ENCODE data around the gene NRF1. TPM values are rescaled to one million over a fixed set of nuclear protein-coding genes. Genes with fewer than 3 reads are reported as not detected.

NRF1 gene
- total RNA-seq, 1 donor from 2014 or later = 25.6 TPM

- Mint-ChIP-seq H3K9me3 (no peaks in the 10 kb centered on the region), H3K4me3 (no peak overlapping the region), H3K27ac (no peak overlapping the region), H3K4me1 (ENCODE audit: unreplicated experiment) (no peaks in the 10 kb centered on the region), H3K36me3 (peaks cover 14% of the 10 kb centered on the region), H3K27me3 (no peaks in the 10 kb centered on the region)
- TF ChIP-seq CTCF (conservative IDR thresholded peaks at IDR 0.05) = no peak
- no peak for DNase-seq (ENCODE audit: extremely low spot score, unreplicated experiment)
These were observed 73.3 kb downstream of the NRF1 start for GRCh38 chr7:129684777-129685176.

DNA sequence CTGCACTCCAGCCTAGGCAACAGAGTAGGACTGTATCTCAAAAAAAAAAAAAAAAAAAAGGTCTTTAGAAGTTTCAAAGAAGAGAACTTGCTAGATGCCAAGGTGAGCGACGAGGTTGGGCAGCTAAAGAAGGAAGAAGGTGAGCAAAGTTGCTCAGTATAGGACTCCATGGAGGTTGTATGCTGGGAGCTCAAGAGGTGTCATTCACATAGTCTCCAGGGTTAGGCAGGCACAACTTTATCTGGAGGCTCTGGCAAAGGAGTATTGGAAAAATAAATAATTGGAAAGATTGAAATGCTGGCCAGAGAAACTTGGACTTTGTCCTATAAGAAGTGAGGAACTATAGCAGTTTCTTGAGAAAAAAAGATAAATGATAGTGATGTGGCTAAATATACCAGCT is 74.5 kb downstream of the NRF1 start:
- no peaks in the 10 kb centered on the region for H3K9me3 Mint-ChIP-seq
- H3K27me3 Mint-ChIP-seq = no peaks in the 10 kb centered on the region
- no peaks in the 10 kb centered on the region for H3K4me1 Mint-ChIP-seq (ENCODE audit: unreplicated experiment)
- H3K36me3 Mint-ChIP-seq = peaks cover 11% of the 10 kb centered on the region
- no peak overlapping the region for H3K4me3 Mint-ChIP-seq
- no peak for TF ChIP-seq CTCF (conservative IDR thresholded peaks at IDR 0.05)
- no peak for DNase-seq (ENCODE audit: extremely low spot score, unreplicated experiment)
- H3K27ac Mint-ChIP-seq = no peak overlapping the region

- H3K9me3 Mint-ChIP-seq = no peaks in the 10 kb centered on the region
- no peaks in the 10 kb centered on the region for H3K4me1 Mint-ChIP-seq (ENCODE audit: unreplicated experiment)
- peaks cover 25% of the 10 kb centered on the region for H3K36me3 Mint-ChIP-seq
- no peak overlapping the region for H3K27ac Mint-ChIP-seq
- DNase-seq (ENCODE audit: extremely low spot score, unreplicated experiment) = no peak
- H3K27me3 Mint-ChIP-seq = no peaks in the 10 kb centered on the region
- no peak for TF ChIP-seq CTCF (conservative IDR thresholded peaks at IDR 0.05)
- no peak overlapping the region for H3K4me3 Mint-ChIP-seq
These were observed 77.1 kb downstream of the NRF1 start for GRCh38 chr7:129688503-129689222.

DNA sequence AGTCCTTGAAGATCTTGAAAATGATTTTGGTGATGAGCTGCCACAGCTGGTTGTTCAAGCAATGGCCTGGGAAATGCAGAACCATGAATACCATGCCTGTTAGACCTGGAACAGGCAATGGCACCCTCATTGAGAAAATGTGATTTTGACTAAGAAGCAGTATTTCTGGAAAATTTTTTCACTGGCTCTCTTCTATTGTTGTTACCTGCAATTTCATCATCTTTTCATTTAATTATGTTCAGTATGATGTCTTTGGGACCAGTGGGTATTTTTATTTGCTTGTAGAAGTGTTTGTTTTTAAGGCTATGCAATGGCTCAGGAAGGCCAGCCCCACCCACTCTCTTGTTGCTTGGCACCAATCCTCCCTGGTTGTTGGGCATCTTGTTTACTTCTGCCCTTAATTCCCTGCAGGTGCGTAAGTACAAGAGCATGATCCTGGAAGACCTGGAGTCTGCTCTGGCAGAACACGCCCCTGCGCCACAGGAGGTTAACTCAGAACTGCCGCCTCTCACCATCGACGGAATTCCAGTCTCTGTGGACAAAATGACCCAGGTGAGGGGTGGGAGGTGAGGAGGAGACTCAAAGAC is 78.6 kb downstream of the NRF1 start:
- Mint-ChIP-seq H3K27ac (no peak overlapping the region), H3K27me3 (no peaks in the 10 kb centered on the region), H3K36me3 (peaks cover 20% of the 10 kb centered on the region), H3K4me1 (ENCODE audit: unreplicated experiment) (no peaks in the 10 kb centered on the region), H3K4me3 (no peak overlapping the region), H3K9me3 (no peaks in the 10 kb centered on the region)
- DNase-seq (ENCODE audit: extremely low spot score, unreplicated experiment) = no peak
- no peak for TF ChIP-seq CTCF (conservative IDR thresholded peaks at IDR 0.05)

- no peaks in the 10 kb centered on the region for H3K9me3 Mint-ChIP-seq
- TF ChIP-seq CTCF (conservative IDR thresholded peaks at IDR 0.05) = no peak
- H3K4me1 Mint-ChIP-seq (ENCODE audit: unreplicated experiment) = no peaks in the 10 kb centered on the region
- no peak overlapping the region for H3K27ac Mint-ChIP-seq
- no peak for DNase-seq (ENCODE audit: extremely low spot score, unreplicated experiment)
- no peaks in the 10 kb centered on the region for H3K27me3 Mint-ChIP-seq
- H3K4me3 Mint-ChIP-seq = no peak overlapping the region
- peaks cover 20% of the 10 kb centered on the region for H3K36me3 Mint-ChIP-seq
These were observed 79.2 kb downstream of the NRF1 start for GRCh38 chr7:129690701-129691100.
